Heart left ventricle (tissue), 13 donors: ENCODE results near the gene DMGDH.

Source experiments
- POLR2A ChIP-seq, 2 donors: fragments of 450-650 bp; IDR thresholded peaks; one replicate each; pipeline ENCODE4 v1.6.1; 2017; ENCODE audit warnings: antibody characterized with exemption in 2 of 2, mild to moderate bottlenecking in 2 of 2, moderate library complexity in 2 of 2
- TF ChIP-seq, protein P1 (sequence below), 12 donors: fragments of 200-600 bp; sonication (generic) in 4 of 12; IDR thresholded peaks; one replicate each; pipeline versions ENCODE4 v1.5.0 to v1.8.0; 2018 to 2022; ENCODE audit warnings: antibody characterized with exemption in 12 of 12, mild to moderate bottlenecking in 5 of 12
- donor health status: ischemic (EF 13 %, LVEDD 7.1; RV severe dilation, severe dysfunction).
- donor health status: DM: no; HTN: yes; CAD: no.
- donor health status: DM: no; HTN: no; CAD: no.
- donor health status: ischemic (EF 25% LVEDD 6.9; RV normal size, moderate dysfunction).
- donor health status: ischemic (EF 25% LVEDD 5.7; RV mildly dilated, moderate dysfunction).
- donor health status: ischemic (EF 35%, LVEDD 5.7; RV mildly dilated, moderate dysfunction).
- donor health status: nonischemic (EF 11% LVEDD 7.7; RV severe dilation, severe dysfunction).
- donor health status: DM: yes; HTN: yes; CAD: no.
- donor health status: PGD.
- donor health status: ischemic (EF 29% LVEDD 5.4; RV normal size, mild dysfunction).
- donor health status: nonischemic (EF 23%, LVEDD 6.1; RV moderate dilation, normal function).

DNA sequence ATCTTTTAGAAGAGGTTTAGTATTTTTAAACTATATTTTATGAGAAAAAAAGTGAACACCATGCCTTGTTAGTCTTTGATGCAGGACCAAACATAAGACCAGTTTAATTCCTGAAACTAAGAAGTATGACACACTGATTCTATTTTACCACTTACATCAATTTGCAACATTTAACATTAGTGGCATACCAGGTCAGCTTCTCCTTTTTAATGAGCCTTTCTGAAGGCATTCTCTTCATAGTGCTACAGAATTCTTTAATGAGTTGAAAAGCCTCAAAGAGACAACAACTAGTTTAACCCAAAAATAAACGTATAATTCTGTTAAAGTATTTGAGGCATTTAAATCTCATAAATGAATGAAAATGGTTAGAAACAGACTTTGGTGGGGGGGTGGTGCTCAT, 112.6 kb downstream of the DMGDH start:
- TF ChIP-seq, protein P1, sequence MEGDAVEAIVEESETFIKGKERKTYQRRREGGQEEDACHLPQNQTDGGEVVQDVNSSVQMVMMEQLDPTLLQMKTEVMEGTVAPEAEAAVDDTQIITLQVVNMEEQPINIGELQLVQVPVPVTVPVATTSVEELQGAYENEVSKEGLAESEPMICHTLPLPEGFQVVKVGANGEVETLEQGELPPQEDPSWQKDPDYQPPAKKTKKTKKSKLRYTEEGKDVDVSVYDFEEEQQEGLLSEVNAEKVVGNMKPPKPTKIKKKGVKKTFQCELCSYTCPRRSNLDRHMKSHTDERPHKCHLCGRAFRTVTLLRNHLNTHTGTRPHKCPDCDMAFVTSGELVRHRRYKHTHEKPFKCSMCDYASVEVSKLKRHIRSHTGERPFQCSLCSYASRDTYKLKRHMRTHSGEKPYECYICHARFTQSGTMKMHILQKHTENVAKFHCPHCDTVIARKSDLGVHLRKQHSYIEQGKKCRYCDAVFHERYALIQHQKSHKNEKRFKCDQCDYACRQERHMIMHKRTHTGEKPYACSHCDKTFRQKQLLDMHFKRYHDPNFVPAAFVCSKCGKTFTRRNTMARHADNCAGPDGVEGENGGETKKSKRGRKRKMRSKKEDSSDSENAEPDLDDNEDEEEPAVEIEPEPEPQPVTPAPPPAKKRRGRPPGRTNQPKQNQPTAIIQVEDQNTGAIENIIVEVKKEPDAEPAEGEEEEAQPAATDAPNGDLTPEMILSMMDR (IDR thresholded peaks at IDR 0.05), result no peak
- TF ChIP-seq POLR2A (IDR thresholded peaks at IDR 0.05), result no peak
